AG04449 (cell line): ENCODE measurements around the gene ITGB7.

Experiments used
- CTCF ChIA-PET: fragments of 350-600 bp; formaldehyde crosslinking; extraction: SDS; loops from one replicate; lab custom pipeline; 2021; ENCODE audit warnings: antibody characterized with exemption; lab: Yijun Ruan, JAX
- POLR2A ChIA-PET: fragments of 400-600, 350-600 bp; formaldehyde crosslinking; extraction: SDS; loops from one replicate; lab custom pipeline; 2020; ENCODE audit warnings: antibody characterized with exemption, inconsistent platforms; lab: Yijun Ruan, JAX
- DNase-seq: peaks from one replicate; pipeline ENCODE4 v3.0.0-alpha.2; 2010; ENCODE audit warnings: low read depth, low spot score
- H3K4me3 ChIP-seq: 2 replicates; pipeline ENCODE4 v1.5.1; 2011; ENCODE audit warnings: low read depth, mild to moderate bottlenecking, control low read depth, low read length
- CTCF ChIP-seq: IDR thresholded peaks from one replicate; pipeline ENCODE4 v1.5.1; 2011; ENCODE audit warnings: mild to moderate bottlenecking, moderate library complexity, low read length, control low read depth, inconsistent platforms; ENCODE audit not compliant: insufficient read depth; ENCODE audit errors: missing control alignments

ITGB7 gene

GRCh38 chr12:53236443-53237111 lies 29.5 kb upstream of the ITGB7 start:
- no peak for TF ChIP-seq CTCF
- H3K4me3 ChIP-seq = no peak overlapping the region
- DNase-seq = no peak
- POLR2A ChIA-PET = interaction anchor here (0.6 kb wide), 1 partner anchor 8 kb away, joined by 3 read pairs; no protein-coding TSS in a partner anchor
- CTCF ChIA-PET = interaction anchor here (1.0 to 5.4 kb wide), 5 partner anchors 12 to 77 kb away, joined by 3 to 26 read pairs (median 3); no protein-coding TSS in a partner anchor

- H3K4me3 ChIP-seq = no peak overlapping the region
- ChIA-PET CTCF (interaction anchor here (1.0 to 5.4 kb wide), 5 partner anchors 11 to 77 kb away, joined by 3 to 26 read pairs (median 3); no protein-coding TSS in a partner anchor), POLR2A (interaction anchor here (0.6 kb wide), 1 partner anchor 8 kb away, joined by 3 read pairs; no protein-coding TSS in a partner anchor)
- TF ChIP-seq CTCF = no peak
- no peak for DNase-seq
Measured at GRCh38 chr12:53235742-53236442, 28.8 kb upstream of the ITGB7 start.

- CTCF ChIA-PET = interaction anchor here (1.3 to 5.4 kb wide), 3 partner anchors 10 to 76 kb away, joined by 3 to 26 read pairs (median 5); no protein-coding TSS in a partner anchor
- no peak for DNase-seq
- POLR2A ChIA-PET = no interaction called here
- TF ChIP-seq CTCF = no peak
- H3K4me3 ChIP-seq = no peak overlapping the region
Measured at GRCh38 chr12:53235164-53235563, 28.1 kb upstream of the ITGB7 start.

- POLR2A ChIA-PET = interaction anchor here (1.1 kb wide), 1 partner anchor 19 kb away, joined by 3 read pairs; no protein-coding TSS in a partner anchor
- TF ChIP-seq CTCF = no peak
- H3K4me3 ChIP-seq = no peak overlapping the region
- CTCF ChIA-PET = interaction anchor here (1.0 to 5.4 kb wide), 3 partner anchors 22 to 75 kb away, joined by 4 to 26 read pairs (median 5); no protein-coding TSS in a partner anchor
- no peak for DNase-seq
Measured at GRCh38 chr12:53234271-53234914, 27.3 kb upstream of the ITGB7 start.

GRCh38 chr12:53233671-53234121 lies 26.6 kb upstream of the ITGB7 start:
- POLR2A ChIA-PET = interaction anchor here (1.1 kb wide), 1 partner anchor 19 kb away, joined by 3 read pairs; no protein-coding TSS in a partner anchor
- no peak overlapping the region for H3K4me3 ChIP-seq
- CTCF ChIA-PET = interaction anchor here (1.0 to 5.4 kb wide), 5 partner anchors 10 to 91 kb away, joined by 3 to 26 read pairs (median 3); no protein-coding TSS in a partner anchor
- DNase-seq = no peak
- TF ChIP-seq CTCF = no peak
